ENCODE measurements around the gene GRIN1. TPM values are rescaled to one million over a fixed set of nuclear protein-coding genes. Genes with fewer than 3 reads are reported as not detected.

The GRIN1 gene
- total and polyA plus RNA-seq, 2 of the 8 experiments (the other 6 are each of a cell fraction or from before 2014, with no cell fraction given) = 0.48 to 2.1 TPM

DNA sequence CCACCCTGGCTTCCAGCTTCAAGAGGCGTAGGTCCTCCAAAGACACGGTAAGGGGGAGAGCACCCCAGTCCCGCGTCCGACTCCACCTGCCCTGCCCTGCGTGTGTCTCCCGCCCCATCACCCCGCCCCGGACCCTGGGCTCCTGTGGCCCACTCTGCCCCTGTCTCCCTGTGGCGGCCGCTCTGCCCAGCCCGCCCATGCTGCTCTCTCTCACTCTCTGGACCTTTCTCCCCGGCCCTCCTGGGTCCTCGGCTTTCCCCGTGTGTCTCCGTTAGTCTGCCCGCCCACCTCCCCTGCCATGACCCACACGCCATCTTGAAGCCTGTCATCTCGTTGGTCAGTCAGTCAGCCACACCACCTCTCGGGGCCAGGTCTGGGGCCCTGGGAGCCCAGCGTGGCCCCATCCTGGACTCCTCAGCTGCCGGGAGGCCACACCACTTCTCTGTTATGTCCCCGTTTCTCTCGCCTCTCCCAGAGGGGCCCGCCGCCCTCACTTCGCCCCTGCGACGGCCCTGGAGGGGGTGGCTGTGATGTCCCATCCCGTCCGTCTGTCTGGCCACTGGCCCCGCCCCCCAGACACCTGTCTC, 26.4 kb downstream of the GRIN1 start:
- no peak overlapping the region for H3K23ac ChIP-seq (ENCODE audit: insufficient read length)
- no peak overlapping the region for H4K8ac ChIP-seq (ENCODE audit: extremely low read depth, insufficient read depth, low read length)
- H2AK5ac ChIP-seq (ENCODE audit: low read depth, low read length) = no peak overlapping the region
- no peak overlapping the region for H3K9ac ChIP-seq (replicated peaks in 1 of 4; ENCODE audit: extremely low read depth in 1 of 4, low read depth in 3 of 4, low read length in 3 of 4)
- H3K27ac ChIP-seq (ENCODE audit: low read depth, low read length) = no peak overlapping the region
- H2BK15ac ChIP-seq (ENCODE audit: low read length) = no peak overlapping the region
- WGBS, 2 experiments (ENCODE audit: extremely low coverage in 1 of 2, insufficient coverage in 1 of 2, insufficient read length in 1 of 2, insufficient replicate concordance in 2 of 2, low coverage in 1 of 2, low lambda C conversion rate in 2 of 2, missing lambda C conversion rate in 1 of 2) = 90% methylated on average over 25 of the region's 32 CpGs; no CpG with 5 or more reads in 1 of the 2 experiments
- H3K36me3 ChIP-seq (ENCODE audit: control insufficient read depth in 2 of 4, insufficient read depth in 4 of 4, low read length in 3 of 4) = no peaks in the 10 kb centered on the region; a peak in 1 of 8 replicates
- no peaks in the 10 kb centered on the region for H3K79me2 ChIP-seq (ENCODE audit: control insufficient read depth in 1 of 2, insufficient read depth in 2 of 2, low read length in 2 of 2)
- DNase-seq (ENCODE audit: low read depth in 1 of 2, low spot score in 2 of 2) (no peak), FAIRE-seq (no peak)
- peaks cover 66 to 98% (median 87%) of the 10 kb centered on the region in 4 experiments for H3K27me3 ChIP-seq (replicated peaks in 1 of 4; ENCODE audit: control insufficient read depth in 3 of 4, extremely low read depth in 1 of 4, insufficient read depth in 3 of 4, low read length in 3 of 4)
- TF ChIP-seq TCF12 (IDR thresholded peaks at IDR 0.05; ENCODE audit: low read depth, low read length) (no peak), GABPA (IDR thresholded peaks at IDR 0.05; ENCODE audit: borderline replicate concordance, insufficient read depth, low read length) (no peak), SP4 (IDR thresholded peaks at IDR 0.05; ENCODE audit: low read length) (no peak)
- no peak overlapping the region for H2BK5ac ChIP-seq (ENCODE audit: low read depth, low read length)
- H4K5ac ChIP-seq (ENCODE audit: insufficient read length, low read depth, low read length) = no peak overlapping the region
- H3K14ac ChIP-seq (ENCODE audit: insufficient read length) = no peak overlapping the region
- H3K4me3 ChIP-seq (ENCODE audit: extremely low read depth in 1 of 4, insufficient read depth in 2 of 4, low read depth in 3 of 4, low read length in 4 of 4) = no peak overlapping the region
- H2BK120ac ChIP-seq (replicated peaks; ENCODE audit: low read depth, low read length) = no peak overlapping the region
- H2BK12ac ChIP-seq (ENCODE audit: low read depth, low read length) = no peak overlapping the region
- H4K91ac ChIP-seq (replicated peaks; ENCODE audit: insufficient read length, low read length) = no peak overlapping the region
- POLR2A ChIA-PET (ENCODE audit: partially characterized antibody) = interaction anchor here (0.7 to 1.4 kb wide), 2 partner anchors 33 to 76 kb away, joined by 3 to 4 read pairs; partner anchors contain the start of gene TUBB4B
- peaks cover 0 to 14% of the 10 kb centered on the region in 2 experiments for H4K20me1 ChIP-seq (replicated peaks in 1 of 2; ENCODE audit: control insufficient read depth in 1 of 2, insufficient read depth in 2 of 2, low read length in 2 of 2)
- H3K4me1 ChIP-seq (replicated peaks in 1 of 4; ENCODE audit: control insufficient read depth in 3 of 4, insufficient read depth in 4 of 4, low read length in 3 of 4) = peaks cover 0 to 19% (median 16%) of the 10 kb centered on the region in 4 experiments; a peak in 6 of 7 replicates
- CTCF ChIA-PET (ENCODE audit: partially characterized antibody) = interaction anchor here (1.0 kb wide), 1 partner anchor 61 kb away, joined by 3 read pairs; no protein-coding TSS in a partner anchor
- no peak overlapping the region for H3K18ac ChIP-seq (ENCODE audit: extremely low read depth, low read length)
- H3K4ac ChIP-seq (replicated peaks; ENCODE audit: insufficient read length, low read depth, low read length) = no peak overlapping the region
- H2BK20ac ChIP-seq (ENCODE audit: low read length) = no peak overlapping the region
- no peak overlapping the region for H3K4me2 ChIP-seq (ENCODE audit: insufficient read depth in 1 of 2, low read depth in 2 of 2, low read length in 2 of 2)
- no peaks in the 10 kb centered on the region; the same call in 1 of the 2 replicates for H3K79me1 ChIP-seq (ENCODE audit: low read depth, low read length)
- H2AFZ ChIP-seq (ENCODE audit: low read length) = no peak overlapping the region
- no peak overlapping the region for H3K56ac ChIP-seq (replicated peaks; ENCODE audit: insufficient read length, low read depth, low read length)
- H3K9me3 ChIP-seq (ENCODE audit: insufficient read depth in 2 of 2, low read depth in 1 of 2, low read length in 1 of 2) = no peaks in the 10 kb centered on the region
- peaks cover 20% of the 10 kb centered on the region; the same call in 1 of the 2 replicates for H3K23me2 ChIP-seq (ENCODE audit: low read depth, low read length)

Data from H1 (cell line).